GM06990 (cell line): Measurements from ENCODE around the gene RIN3.

ENCODE experiments used
- DNase-seq: peaks from one replicate; pipeline ENCODE4 v3.0.0-alpha.2; 2011; ENCODE audit not compliant: insufficient read length; ENCODE audit errors: extremely low read depth
- H3K27me3 ChIP-seq: replicated peaks from 2 replicates; pipeline ENCODE4 v1.6.0; 2011; ENCODE audit warnings: low read length; ENCODE audit not compliant: control insufficient read depth, insufficient read depth
- H3K36me3 ChIP-seq: 2 replicates; pipeline ENCODE4 v1.5.1; 2011; ENCODE audit warnings: low read length; ENCODE audit not compliant: control insufficient read depth, insufficient read depth
- H3K4me3 ChIP-seq: replicated peaks from 2 replicates; pipeline ENCODE4 v1.5.1; 2011; ENCODE audit warnings: low read depth, mild to moderate bottlenecking, control low read depth, low read length
- TF ChIP-seq, protein P1 (sequence below): IDR thresholded peaks from 2 replicates; pipeline ENCODE4 v1.5.1; 2011; ENCODE audit warnings: low read length, control low read depth, mild to moderate bottlenecking, inconsistent platforms; ENCODE audit not compliant: insufficient read depth, poor library complexity, severe bottlenecking

Gene RIN3

DNA sequence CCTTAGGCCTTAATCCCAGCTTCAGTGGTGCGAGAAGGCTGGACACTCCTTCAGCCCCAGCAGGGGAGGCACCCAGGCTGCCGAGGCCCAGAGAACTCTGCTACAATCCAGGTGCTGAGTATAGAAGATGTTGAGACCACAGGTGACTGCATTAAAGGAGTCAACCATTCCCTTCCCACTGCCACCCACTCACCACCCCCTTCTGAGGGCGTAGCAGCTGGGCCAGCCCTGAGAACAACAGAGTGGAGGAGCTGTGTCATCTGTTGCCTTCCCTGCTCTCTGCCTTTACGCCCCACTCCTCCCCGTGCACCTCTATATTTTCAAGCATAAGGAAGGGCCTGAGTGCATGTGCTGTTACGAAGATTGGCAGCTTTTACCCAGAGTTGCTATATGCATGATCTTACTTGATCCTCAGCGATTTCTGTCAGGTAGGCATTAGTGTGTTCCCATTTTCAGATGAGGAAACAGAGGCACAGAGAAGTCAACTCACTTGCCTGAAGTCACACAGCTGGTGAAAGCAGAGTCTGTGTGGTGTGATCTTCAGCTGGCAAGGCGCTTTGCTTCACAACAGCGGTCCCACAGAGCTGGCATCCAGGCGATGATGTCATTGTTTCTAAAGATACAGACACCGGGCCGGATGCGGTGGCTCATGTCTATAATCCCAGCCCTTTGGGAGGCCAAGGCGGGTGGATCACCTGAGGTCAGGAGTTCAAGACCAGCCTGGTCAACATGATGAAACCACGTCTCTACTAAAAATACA, 46.7 kb downstream of the RIN3 start:
- Histone ChIP-seq H3K27me3 (no peaks in the 10 kb centered on the region), H3K36me3 (peaks cover 2% of the 10 kb centered on the region), H3K4me3 (no peak overlapping the region)
- TF ChIP-seq, protein P1, sequence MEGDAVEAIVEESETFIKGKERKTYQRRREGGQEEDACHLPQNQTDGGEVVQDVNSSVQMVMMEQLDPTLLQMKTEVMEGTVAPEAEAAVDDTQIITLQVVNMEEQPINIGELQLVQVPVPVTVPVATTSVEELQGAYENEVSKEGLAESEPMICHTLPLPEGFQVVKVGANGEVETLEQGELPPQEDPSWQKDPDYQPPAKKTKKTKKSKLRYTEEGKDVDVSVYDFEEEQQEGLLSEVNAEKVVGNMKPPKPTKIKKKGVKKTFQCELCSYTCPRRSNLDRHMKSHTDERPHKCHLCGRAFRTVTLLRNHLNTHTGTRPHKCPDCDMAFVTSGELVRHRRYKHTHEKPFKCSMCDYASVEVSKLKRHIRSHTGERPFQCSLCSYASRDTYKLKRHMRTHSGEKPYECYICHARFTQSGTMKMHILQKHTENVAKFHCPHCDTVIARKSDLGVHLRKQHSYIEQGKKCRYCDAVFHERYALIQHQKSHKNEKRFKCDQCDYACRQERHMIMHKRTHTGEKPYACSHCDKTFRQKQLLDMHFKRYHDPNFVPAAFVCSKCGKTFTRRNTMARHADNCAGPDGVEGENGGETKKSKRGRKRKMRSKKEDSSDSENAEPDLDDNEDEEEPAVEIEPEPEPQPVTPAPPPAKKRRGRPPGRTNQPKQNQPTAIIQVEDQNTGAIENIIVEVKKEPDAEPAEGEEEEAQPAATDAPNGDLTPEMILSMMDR, result no peak
- no peak for DNase-seq

DNA sequence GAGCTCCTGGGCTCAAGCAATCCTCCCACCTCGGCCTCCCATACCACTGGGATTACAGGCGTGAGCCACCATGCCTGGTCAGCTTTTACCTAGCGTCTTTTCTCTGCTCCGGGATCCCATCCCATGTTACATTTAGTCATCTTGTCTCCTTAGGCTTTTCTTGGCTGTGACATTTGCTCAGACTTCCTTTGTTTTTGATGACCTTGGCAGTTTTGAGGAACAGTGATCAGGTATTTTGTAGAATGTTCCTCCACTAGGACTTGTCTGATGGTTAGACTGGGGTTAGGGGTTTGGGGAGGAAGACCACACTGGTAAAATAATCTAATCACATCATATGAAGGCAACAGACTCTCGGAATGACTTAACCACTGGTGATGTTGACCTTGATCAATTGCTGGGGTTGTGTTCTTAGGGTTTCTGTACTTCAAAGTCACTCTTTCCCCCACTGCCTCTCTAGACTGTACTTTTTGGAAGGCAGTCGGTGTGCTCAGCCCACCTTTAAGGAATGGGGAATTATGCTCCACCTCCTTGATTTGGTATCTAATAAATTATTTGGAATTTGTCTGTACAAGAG, 48.4 kb downstream of the RIN3 start:
- Histone ChIP-seq H3K36me3 (peaks cover 2% of the 10 kb centered on the region), H3K4me3 (no peak overlapping the region), H3K27me3 (no peaks in the 10 kb centered on the region)
- no peak for DNase-seq
- TF ChIP-seq, protein P1, result no peak

DNA sequence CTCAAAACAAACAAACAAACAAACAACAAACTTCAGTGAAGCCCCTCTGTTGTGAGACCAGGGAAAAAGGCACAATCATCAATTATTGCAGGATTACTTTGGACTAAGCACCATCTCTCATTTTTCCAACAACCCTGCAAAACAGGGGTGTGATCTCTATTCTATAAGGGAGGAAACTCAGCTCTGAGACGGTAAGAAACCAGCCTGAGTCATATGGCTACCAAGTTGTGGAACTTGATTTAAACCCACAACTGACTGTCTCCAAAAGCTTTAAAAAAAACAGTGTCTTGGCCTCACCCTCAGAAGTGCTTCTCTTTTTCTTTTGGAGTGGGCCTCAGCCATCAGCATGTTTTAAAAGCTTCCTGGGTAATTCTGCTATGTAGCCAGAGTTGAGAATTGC, 49.8 kb downstream of the RIN3 start:
- H3K4me3 ChIP-seq, result no peak overlapping the region
- TF ChIP-seq, protein P1, result no peak
- H3K27me3 ChIP-seq, result no peaks in the 10 kb centered on the region
- no peak for DNase-seq
- H3K36me3 ChIP-seq, result peaks cover 2% of the 10 kb centered on the region

DNA sequence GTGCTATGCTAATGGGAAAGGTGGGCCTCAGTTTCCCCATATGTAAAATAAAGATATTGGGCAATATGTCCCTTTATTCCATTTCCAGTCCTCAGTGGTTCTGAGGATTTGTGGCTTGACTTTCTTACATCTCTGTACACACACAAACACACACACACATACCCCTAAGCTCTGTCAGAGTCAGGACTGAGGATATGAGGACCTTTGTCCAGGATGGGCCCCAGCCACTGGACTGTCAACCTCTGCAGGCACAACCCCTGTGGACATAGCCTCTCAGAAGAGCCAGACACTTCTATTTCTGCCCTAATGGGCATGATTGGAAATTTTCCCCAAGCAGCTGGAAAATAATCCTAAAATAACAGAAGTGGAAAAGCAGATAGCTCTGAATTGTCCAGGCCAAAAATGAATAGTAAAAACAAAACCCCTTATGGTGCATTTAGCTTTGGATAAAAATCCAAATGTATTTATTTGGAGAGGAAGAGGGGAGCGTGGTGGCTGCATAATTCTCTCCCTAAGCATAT, 50.2 kb downstream of the RIN3 start:
- H3K4me3 ChIP-seq, result no peak overlapping the region
- TF ChIP-seq, protein P1, result no peak
- DNase-seq, result no peak
- no peaks in the 10 kb centered on the region for H3K27me3 ChIP-seq
- H3K36me3 ChIP-seq, result no peaks in the 10 kb centered on the region; the same call in 1 of the 2 replicates

DNA sequence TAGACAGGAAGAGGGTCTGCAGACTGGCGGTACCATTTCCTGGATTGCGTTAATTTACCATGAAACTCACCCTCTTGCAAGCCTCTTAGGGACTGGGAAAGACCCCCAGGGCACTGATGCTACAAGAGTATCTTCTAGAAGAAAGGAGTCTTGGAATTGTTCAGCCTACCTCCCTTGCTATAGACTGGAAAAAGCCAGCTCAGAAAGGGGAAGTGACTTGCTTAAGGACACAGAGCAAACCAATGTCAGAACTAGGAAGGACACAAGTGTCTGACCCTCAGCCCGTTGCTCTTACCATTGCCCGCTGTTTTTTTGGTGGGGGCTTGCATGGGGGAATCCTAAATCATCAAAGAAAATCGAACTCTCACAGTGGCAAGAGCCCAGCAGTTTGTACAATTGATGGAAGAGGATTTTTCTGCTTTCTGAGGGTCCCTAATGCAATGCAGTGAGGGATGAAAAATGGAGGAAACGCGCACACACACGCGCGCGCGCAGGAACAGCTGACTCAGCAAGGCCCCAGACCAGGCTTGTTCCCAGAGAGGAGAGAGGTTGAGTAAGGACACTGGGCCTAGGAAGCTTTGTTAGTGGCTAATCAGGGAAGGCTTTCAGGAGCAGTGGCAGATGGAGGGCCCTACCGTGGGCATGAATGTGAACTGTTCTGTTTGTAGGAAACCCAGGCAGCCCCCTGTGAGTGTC, 50.9 kb downstream of the RIN3 start:
- H3K27me3 ChIP-seq, result no peaks in the 10 kb centered on the region
- H3K4me3 ChIP-seq, result no peak overlapping the region
- H3K36me3 ChIP-seq, result no peaks in the 10 kb centered on the region; the same call in 1 of the 2 replicates
- TF ChIP-seq, protein P1, result no peak
- no peak for DNase-seq
